NCI-H2227 treated with DMSO at 0.1 percent for 48 hours (cell line): Measurements from ENCODE around the gene CCDC197.

ENCODE experiments used
- DNase-seq: peaks from one replicate; lab custom pipeline; 2025; lab: John Stamatoyannopoulos, UW

The CCDC197 gene

GRCh38 chr14:94026173-94026888 is 29.2 kb downstream of the CCDC197 start, which contains the start of gene OTUB2:
Gene OTUB2, plus strand, starts transcription at chr14:94026340. Its CDS starts 198 bp downstream, at chr14:94026538.
- peak; percentile 91 for DNase-seq

GRCh38 chr14:94026889-94027469 is 29.9 kb downstream of the CCDC197 start:
- no peak for DNase-seq

GRCh38 chr14:94027566-94028449 is 30.7 kb downstream of the CCDC197 start:
- no peak for DNase-seq

GRCh38 chr14:94028450-94028826 is 31.3 kb downstream of the CCDC197 start:
- no peak for DNase-seq

GRCh38 chr14:94029265-94029664 is 32.2 kb downstream of the CCDC197 start:
- DNase-seq, result no peak

GRCh38 chr14:94029671-94030203 is 32.6 kb downstream of the CCDC197 start:
- DNase-seq, result no peak

GRCh38 chr14:94030571-94030970 is 33.5 kb downstream of the CCDC197 start:
- no peak for DNase-seq

GRCh38 chr14:94031161-94031882 is 34.2 kb downstream of the CCDC197 start:
- no peak for DNase-seq

- DNase-seq, result peak; percentile 15
Measured at GRCh38 chr14:94031883-94032279, 34.8 kb downstream of the CCDC197 start.

GRCh38 chr14:94034886-94035285 is 37.8 kb downstream of the CCDC197 start:
- no peak for DNase-seq

- DNase-seq, result peak; percentile 8
Measured at GRCh38 chr14:94036313-94037167, 39.4 kb downstream of the CCDC197 start.

- DNase-seq, result no peak
Measured at GRCh38 chr14:94037954-94038353, 40.9 kb downstream of the CCDC197 start.

GRCh38 chr14:94038510-94038909 is 41.4 kb downstream of the CCDC197 start:
- no peak for DNase-seq

GRCh38 chr14:94038921-94039629 is 42.0 kb downstream of the CCDC197 start:
- DNase-seq, result no peak

GRCh38 chr14:94040247-94040646 is 43.1 kb downstream of the CCDC197 start:
- no peak for DNase-seq

- DNase-seq, result no peak
Measured at GRCh38 chr14:94040796-94041195, 43.7 kb downstream of the CCDC197 start.

GRCh38 chr14:94041551-94042346 is 44.6 kb downstream of the CCDC197 start:
- no peak for DNase-seq

- no peak for DNase-seq
Measured at GRCh38 chr14:94042433-94043091, 45.5 kb downstream of the CCDC197 start.
